Measurements from ENCODE around the gene CTNNA3.

DNA sequence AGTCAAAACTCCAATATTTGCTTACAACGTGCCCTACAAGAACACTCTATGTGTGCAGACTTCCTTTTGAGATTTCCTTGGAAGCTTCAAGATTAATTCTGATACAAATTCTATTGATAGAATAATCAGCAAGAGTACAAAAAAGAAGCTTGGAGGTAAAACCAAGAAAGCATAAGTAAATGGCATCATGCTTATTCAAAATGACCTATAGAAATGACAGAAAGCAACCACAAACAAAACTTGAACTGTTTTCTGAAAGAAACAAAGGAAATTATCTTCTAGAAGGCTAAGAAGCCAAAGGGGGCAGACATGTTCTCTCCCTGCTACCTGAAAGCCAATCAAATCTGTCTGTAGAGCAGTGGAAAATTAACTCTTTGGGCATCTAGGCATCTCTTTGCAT, 73.0 kb downstream of the CTNNA3 start:
- TF ChIP-seq, protein P1, sequence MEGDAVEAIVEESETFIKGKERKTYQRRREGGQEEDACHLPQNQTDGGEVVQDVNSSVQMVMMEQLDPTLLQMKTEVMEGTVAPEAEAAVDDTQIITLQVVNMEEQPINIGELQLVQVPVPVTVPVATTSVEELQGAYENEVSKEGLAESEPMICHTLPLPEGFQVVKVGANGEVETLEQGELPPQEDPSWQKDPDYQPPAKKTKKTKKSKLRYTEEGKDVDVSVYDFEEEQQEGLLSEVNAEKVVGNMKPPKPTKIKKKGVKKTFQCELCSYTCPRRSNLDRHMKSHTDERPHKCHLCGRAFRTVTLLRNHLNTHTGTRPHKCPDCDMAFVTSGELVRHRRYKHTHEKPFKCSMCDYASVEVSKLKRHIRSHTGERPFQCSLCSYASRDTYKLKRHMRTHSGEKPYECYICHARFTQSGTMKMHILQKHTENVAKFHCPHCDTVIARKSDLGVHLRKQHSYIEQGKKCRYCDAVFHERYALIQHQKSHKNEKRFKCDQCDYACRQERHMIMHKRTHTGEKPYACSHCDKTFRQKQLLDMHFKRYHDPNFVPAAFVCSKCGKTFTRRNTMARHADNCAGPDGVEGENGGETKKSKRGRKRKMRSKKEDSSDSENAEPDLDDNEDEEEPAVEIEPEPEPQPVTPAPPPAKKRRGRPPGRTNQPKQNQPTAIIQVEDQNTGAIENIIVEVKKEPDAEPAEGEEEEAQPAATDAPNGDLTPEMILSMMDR (IDR thresholded peaks at IDR 0.05), result no peak
- no peak for TF ChIP-seq POLR2A (IDR thresholded peaks at IDR 0.05)

All from testis (tissue), 2 donors.